Measurements from ENCODE around the gene CDC42EP4.

GRCh38 chr17:73350864-73351263 lies 39.1 kb upstream of the CDC42EP4 start:
- TF ChIP-seq CTCF (IDR thresholded peaks at IDR 0.05): no peak
- TF ChIP-seq POLR2AphosphoS5 (IDR thresholded peaks at IDR 0.05): no peak
